HCT116 (cell line): Measurements from ENCODE around the gene FADS1. TPM values are rescaled to one million over a fixed set of nuclear protein-coding genes. Genes with fewer than 3 reads are reported as not detected.

Source experiments
- ATAC-seq: fragments of 200-7000 bp; cut with Tn5 transposase; 2 replicates; pipeline ENCODE4 v1.9.1; 2020; ENCODE audit warnings: mild to moderate bottlenecking, moderate library complexity
- BruUV-seq: library from RNA; stranded (reverse); fragments of 400-500 nt; replicated peaks from 2 replicates; lab custom pipeline; 2021; lab: Mats Ljungman, UMichigan
- CTCF ChIA-PET: fragments of 300-600 bp; sonication (Branson Sonifier 250); formaldehyde crosslinking; loops from one replicate; lab custom pipeline; 2021; ENCODE audit warnings: antibody characterized with exemption; lab: Charles Lee
- POLR2A ChIA-PET: fragments of 300-600, 350-600 bp; sonication (Branson Sonifier 250); formaldehyde crosslinking; loops from one replicate; lab custom pipeline; 2021; ENCODE audit warnings: antibody characterized with exemption; lab: Charles Lee
- RAD21 ChIA-PET, 2 experiments: fragments of 300-600 bp; sonication (Branson Sonifier 250); formaldehyde crosslinking; loops; one replicate each; lab custom pipeline; 2023; ENCODE audit warnings: low total read pairs in 2 of 2; ENCODE audit not compliant: uncharacterized antibody in 2 of 2, unreplicated experiment in 2 of 2, low non-redundant PET in 1 of 2; lab: Charles Lee
- DNase-seq: peaks from one replicate; pipeline ENCODE4 v3.0.0-alpha.2; 2010; ENCODE audit warnings: low read depth, low spot score
- H2AFZ ChIP-seq: fragments of 200-600 bp; shearing (Covaris generic), sonication (generic); 2 replicates; pipeline ENCODE4 v1.6.1; 2017; ENCODE audit warnings: low read depth, mixed run types, mixed read lengths, antibody characterized with exemption, low read length; ENCODE audit not compliant: poor library complexity, severe bottlenecking
- H3K27ac ChIP-seq: 2 replicates; pipeline ENCODE4 v1.5.1; 2012; ENCODE audit warnings: low read depth, low read length
- H3K27me3 ChIP-seq: fragments of 200-600 bp; sonication (generic); 2 replicates; pipeline ENCODE4 v1.6.1; 2016; ENCODE audit warnings: mixed run types, low read length, mixed read lengths; ENCODE audit not compliant: insufficient read depth
- H3K36me3 ChIP-seq, 2 experiments: fragments of 200-500 bp in 1 of 2; fragments of 200-600 bp in 1 of 2; sonication (Bioruptor generic) in 1 of 2; sonication (generic) in 1 of 2; 2 replicates each; pipeline versions ENCODE4 v1.5.1 to v1.6.1; 2014 to 2016; ENCODE audit warnings: low read length in 2 of 2, inconsistent platforms in 1 of 2, mixed read lengths in 1 of 2, mixed run types in 1 of 2; ENCODE audit not compliant: insufficient read depth in 2 of 2, control insufficient read depth in 1 of 2
- H3K4me1 ChIP-seq, 2 experiments: fragments of 200-600 bp in 1 of 2; sonication (generic) in 1 of 2; 2 replicates each; pipeline versions ENCODE4 v1.5.1 to v1.6.1; 2012 to 2017; ENCODE audit warnings: low read length in 2 of 2, inconsistent platforms in 1 of 2, mild to moderate bottlenecking in 1 of 2, mixed read lengths in 1 of 2, mixed run types in 1 of 2, moderate library complexity in 1 of 2; ENCODE audit not compliant: insufficient read depth in 2 of 2, control insufficient read depth in 1 of 2
- H3K4me2 ChIP-seq: fragments of 200-600 bp; sonication (generic); 2 replicates; pipeline ENCODE4 v1.6.1; 2017; ENCODE audit warnings: mixed run types, low read length, mixed read lengths
- H3K4me3 ChIP-seq, 2 experiments: fragments of 200-600 bp in 1 of 2; sonication (generic) in 1 of 2; replicated peaks in 1 of 2; 2 replicates each; pipeline ENCODE4 v1.5.1; 2011 to 2016; ENCODE audit warnings: low read length in 2 of 2, control low read depth in 1 of 2, low read depth in 1 of 2, mild to moderate bottlenecking in 1 of 2, mixed read lengths in 1 of 2, mixed run types in 1 of 2
- H3K79me2 ChIP-seq: fragments of 200-600 bp; sonication (generic); 2 replicates; pipeline ENCODE4 v1.6.1; 2017; ENCODE audit warnings: mild to moderate bottlenecking, mixed run types, low read length, moderate library complexity, mixed read lengths; ENCODE audit not compliant: insufficient read depth
- H3K9ac ChIP-seq: fragments of 200-600 bp; sonication (generic); 2 replicates; pipeline ENCODE4 v1.6.1; 2016; ENCODE audit warnings: low read length, mixed read lengths
- H3K9me2 ChIP-seq: fragments of 200-600 bp; sonication (generic), shearing (Covaris generic); 2 replicates; pipeline ENCODE4 v1.6.1; 2017; ENCODE audit warnings: mixed run types, mild to moderate bottlenecking, moderate library complexity; ENCODE audit not compliant: insufficient read depth
- H3K9me3 ChIP-seq, 2 experiments: fragments of 200-500 bp in 1 of 2; fragments of 200-600 bp in 1 of 2; sonication (Bioruptor generic) in 1 of 2; sonication (generic) in 1 of 2; 2 replicates each; pipeline ENCODE4 v1.6.1; 2014 to 2017; ENCODE audit warnings: low read length in 2 of 2, mixed read lengths in 2 of 2, inconsistent platforms in 1 of 2, low read depth in 1 of 2, mild to moderate bottlenecking in 1 of 2, mixed run types in 1 of 2, moderate library complexity in 1 of 2; ENCODE audit not compliant: control insufficient read depth in 1 of 2, insufficient read depth in 1 of 2
- H4K20me1 ChIP-seq: fragments of 200-600 bp; sonication (generic), shearing (Covaris generic); 2 replicates; pipeline ENCODE4 v1.6.1; 2017; ENCODE audit warnings: mixed run types, mild to moderate bottlenecking, moderate library complexity; ENCODE audit not compliant: insufficient read depth
- CEBPB ChIP-seq: IDR thresholded peaks from 2 replicates; pipeline ENCODE4 v1.6.1; 2012; ENCODE audit warnings: low read depth
- EZH2phosphoT487 ChIP-seq: fragments of 200-600 bp; IDR thresholded peaks from 2 replicates; pipeline ENCODE4 v1.6.1; 2018; ENCODE audit warnings: antibody characterized with exemption, borderline replicate concordance
- MAX ChIP-seq: IDR thresholded peaks from 2 replicates; pipeline ENCODE4 v1.6.1; 2012
- POLR2A ChIP-seq: IDR thresholded peaks from 2 replicates; pipeline ENCODE4 v1.7.0; 2011; ENCODE audit warnings: borderline replicate concordance; ENCODE audit not compliant: insufficient read depth, insufficient read length; ENCODE audit errors: extremely low read depth
- SIN3A ChIP-seq: IDR thresholded peaks from 2 replicates; pipeline ENCODE4 v1.6.1; 2012; ENCODE audit warnings: low read depth
- SRF ChIP-seq: IDR thresholded peaks from 2 replicates; pipeline ENCODE4 v1.6.1; 2012; ENCODE audit warnings: low read depth
- TCF7L2 ChIP-seq: IDR thresholded peaks from 2 replicates; pipeline ENCODE4 v1.7.0; 2011; ENCODE audit warnings: borderline replicate concordance, inconsistent platforms; ENCODE audit not compliant: insufficient read depth, insufficient read length; ENCODE audit errors: extremely low read depth
- ZFX ChIP-seq: fragments of 450-650 bp; IDR thresholded peaks from 2 replicates; pipeline ENCODE4 v1.6.1; 2017
- intact Hi-C: fragments of 100-400 bp; cut with micrococcal nuclease; formaldehyde crosslinking; loops from 2 replicates; pipeline ENCODE4 v1.10.0; 2022
- total RNA-seq: library from RNA; stranded (reverse); gene quantifications from one replicate; pipeline ENCODE4 v1.2.1, GENCODE V29; 2021; ENCODE audit not compliant: unreplicated experiment

Gene FADS1
- total RNA-seq, 1 experiment from 2014 or later: 56.6 TPM

GRCh38 chr11:61816736-61817455, at the start of gene FADS1 (continued):
- TF ChIP-seq SIN3A (no peak), TCF7L2 (peak; percentile 39), MAX (no peak), EZH2phosphoT487 (no peak), CEBPB (no peak), SRF (no peak)
- TF ChIP-seq, all 23 proteins: peak for 7

GRCh38 chr11:61866231-61866957, 49.6 kb upstream of the FADS1 start:
- DNase-seq: no peak
- Histone ChIP-seq H3K4me2 (no peak overlapping the region), H3K4me3 (no peak overlapping the region), H3K9me2 (no peaks in the 10 kb centered on the region)
- no peak for ATAC-seq
- TF ChIP-seq POLR2A: no peak
- TF ChIP-seq ZFX: no peak
- no peak for TF ChIP-seq CEBPB
- TF ChIP-seq, all 23 proteins: peak for 0
- intact Hi-C loops: no loop called here
- ChIA-PET RAD21 (no interaction called here), CTCF (no interaction called here), POLR2A (no interaction called here)
- H3K27me3 ChIP-seq: no peaks in the 10 kb centered on the region
- no peak overlapping the region for H3K27ac ChIP-seq
- no peaks in the 10 kb centered on the region for H4K20me1 ChIP-seq
- H2AFZ ChIP-seq: no peak overlapping the region
- H3K9me3 ChIP-seq: no peaks in the 10 kb centered on the region
- no peak overlapping the region for H3K9ac ChIP-seq
- peaks cover 3 to 12% of the 10 kb centered on the region in 2 experiments for H3K4me1 ChIP-seq
- no peaks in the 10 kb centered on the region for H3K79me2 ChIP-seq
- no peaks in the 10 kb centered on the region for H3K36me3 ChIP-seq
- no TSS peak for BruUV-seq
